GM21423 (cell line): ENCODE data around the gene MBP.

Experiments used
- ATAC-seq: cut with Tn5 transposase; IDR thresholded peaks from one replicate; pipeline ENCODE4 v1.9.1; 2021; ENCODE audit warnings: mild to moderate bottlenecking, moderate library complexity; ENCODE audit not compliant: unreplicated experiment

The MBP gene

GRCh38 chr18:77087393-77088141 is 45.0 kb downstream of the MBP start:
- no peak for ATAC-seq

DNA sequence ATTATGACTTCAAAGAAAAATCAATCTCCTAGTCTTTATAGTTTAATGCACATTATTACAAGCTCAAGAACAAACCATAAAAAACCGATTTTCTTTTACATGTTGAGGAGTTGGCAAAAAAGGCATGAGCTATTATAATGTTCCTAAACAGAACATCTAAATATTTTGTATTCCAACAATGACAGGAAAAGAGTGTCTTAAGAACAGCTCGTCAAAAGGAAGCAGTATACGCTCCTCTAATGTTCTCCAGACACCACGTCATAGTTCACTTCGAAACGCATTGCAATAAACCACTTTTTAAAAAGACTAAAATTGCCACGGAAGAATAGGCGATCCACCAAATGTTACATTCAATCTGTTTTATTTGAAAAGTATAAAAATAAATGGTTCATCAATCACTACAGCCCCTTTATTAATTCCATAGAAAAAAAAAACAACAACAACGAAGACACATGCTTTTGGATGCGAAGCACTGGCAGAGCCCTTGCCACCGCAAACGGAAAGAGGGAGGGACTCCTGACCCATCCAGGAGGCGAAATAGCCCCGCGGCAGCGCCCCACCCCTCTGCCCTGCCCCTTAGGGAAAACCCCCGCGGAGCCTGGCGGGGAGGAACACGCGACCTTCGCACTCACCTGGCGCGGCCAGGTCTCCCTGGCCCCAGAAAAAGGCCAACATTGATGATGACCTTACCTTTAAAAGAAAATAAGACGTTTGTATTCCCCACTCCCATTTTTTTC is 45.8 kb downstream of the MBP start:
- ATAC-seq: no peak

DNA sequence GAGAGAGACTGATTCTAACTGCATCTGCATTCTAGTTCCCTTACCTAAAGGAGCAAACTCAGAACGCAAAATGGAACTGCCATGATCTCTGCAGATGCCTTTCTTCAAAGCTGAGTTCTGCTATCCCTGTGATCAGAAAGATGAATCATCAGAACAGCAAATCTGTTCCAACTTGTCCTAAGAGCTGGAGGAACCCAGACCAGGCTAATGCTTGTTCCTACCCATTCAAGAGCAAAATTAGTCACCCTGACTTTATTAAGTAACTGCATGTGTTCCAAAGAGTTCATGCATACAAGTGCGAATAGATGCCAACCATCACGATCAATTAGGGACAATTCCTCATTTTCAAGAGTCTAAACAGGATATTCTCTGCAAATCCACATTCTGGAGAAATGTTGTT is 46.5 kb downstream of the MBP start:
- no peak for ATAC-seq

DNA sequence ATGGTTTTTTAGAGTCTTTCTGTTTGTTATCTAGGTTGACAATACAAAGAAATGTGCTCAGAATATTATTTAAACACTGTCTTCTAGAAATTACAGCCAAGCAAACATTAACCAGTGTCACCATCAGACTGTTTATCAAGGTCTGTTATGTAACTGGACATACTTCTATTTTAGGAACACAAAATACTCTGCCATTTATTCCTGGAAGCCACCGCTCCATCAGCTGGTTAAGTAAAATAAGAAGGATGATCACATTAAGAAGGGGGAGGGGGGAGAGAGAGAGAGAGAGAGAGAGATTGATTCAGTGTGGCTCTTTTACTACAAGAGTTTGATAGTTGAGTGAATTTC is 47.9 kb downstream of the MBP start:
- ATAC-seq: no peak

DNA sequence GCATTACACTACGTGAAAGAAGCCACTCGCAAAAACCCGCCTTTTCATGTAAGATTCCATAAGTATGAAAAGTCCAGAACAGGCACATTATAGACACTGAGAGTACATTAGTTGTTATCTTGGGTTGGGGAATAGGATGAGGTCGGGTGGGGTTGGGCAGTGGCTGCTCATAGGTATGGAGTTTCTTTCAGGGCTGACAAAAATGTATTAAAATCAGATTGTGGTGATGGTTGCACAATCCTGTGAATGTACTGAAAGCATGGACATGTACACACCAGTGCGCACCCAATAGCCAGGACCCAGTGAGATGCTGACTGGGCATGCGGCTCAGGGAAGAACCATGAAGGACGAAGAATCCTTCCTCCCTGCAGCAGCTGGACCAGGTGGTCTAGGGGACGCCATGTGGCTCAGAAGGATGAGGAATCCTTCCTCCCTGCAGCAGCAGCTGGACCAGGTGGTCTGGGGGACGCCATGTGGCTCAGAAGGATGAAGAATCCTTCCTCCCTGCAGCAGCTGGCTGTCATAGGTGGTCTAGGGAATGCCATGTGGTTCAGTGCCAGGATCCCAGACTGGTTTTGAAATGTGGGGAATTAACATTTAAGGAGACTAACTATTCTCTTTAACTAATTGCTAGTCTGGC is 50.1 kb downstream of the MBP start:
- no peak for ATAC-seq

GRCh38 chr18:77081390-77081778 is 51.2 kb downstream of the MBP start:
- ATAC-seq: no peak

- peak; percentile 87 for ATAC-seq
Measured at GRCh38 chr18:77079954-77080682, 52.5 kb downstream of the MBP start.

DNA sequence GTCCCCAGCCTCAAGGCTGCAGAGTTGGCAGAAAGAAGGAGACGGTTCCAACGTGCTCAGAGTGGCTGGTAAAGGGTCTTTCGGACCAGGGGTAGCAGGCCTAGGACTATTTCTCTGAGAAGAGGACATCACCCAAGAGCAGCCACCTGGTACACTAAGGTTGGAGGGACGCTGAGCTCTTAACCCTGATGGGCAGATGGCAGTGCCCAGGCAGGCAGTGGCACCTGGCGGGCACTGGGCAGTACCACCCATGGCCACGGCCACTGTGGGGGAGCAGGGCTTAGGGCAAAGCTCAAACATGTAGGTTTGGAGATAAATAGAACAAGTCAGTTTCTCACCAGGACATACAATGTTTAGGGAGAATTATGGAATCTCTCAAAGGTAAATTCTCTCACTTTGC is 53.5 kb downstream of the MBP start:
- no peak for ATAC-seq

DNA sequence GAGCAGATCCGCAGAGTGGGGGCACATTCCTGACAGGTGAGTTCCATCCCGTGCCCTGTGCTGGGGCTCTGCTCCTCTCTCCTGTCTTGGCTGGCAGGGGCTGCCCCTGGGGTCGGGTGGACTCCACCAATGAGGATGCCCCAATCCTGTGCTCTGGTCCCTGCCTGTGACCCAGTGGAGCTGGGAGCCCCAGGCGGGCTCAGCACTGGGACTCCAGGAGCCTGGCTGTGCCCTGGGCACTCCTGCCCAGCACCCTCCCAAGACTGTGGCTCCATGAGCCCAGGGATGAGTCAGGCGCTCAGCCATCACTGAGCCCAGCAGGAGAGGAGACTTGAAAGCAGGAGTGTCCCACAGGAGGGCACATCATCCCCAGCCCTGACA is 53.9 kb downstream of the MBP start:
- ATAC-seq: no peak

- no peak for ATAC-seq
Measured at GRCh38 chr18:77077941-77078689, 54.5 kb downstream of the MBP start.

DNA sequence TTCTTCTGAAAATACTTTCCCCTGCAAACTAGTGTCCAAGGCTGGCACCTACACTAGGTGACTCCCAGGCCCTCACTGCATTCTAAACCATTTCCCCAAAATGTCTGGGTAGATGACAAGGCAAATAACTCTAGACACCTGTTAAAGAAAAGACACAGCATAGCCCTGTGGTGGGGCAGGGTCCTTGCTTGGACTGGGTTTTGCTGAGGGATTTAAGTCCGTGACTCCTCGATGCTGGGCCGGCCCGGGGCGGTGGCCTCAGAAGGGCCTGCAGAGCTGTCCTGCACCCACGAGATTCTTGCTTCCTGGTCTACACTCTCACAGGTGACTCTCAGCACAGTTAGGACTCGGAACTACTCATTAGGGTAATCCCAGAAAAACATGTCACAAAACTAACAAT is 55.2 kb downstream of the MBP start:
- ATAC-seq: no peak

DNA sequence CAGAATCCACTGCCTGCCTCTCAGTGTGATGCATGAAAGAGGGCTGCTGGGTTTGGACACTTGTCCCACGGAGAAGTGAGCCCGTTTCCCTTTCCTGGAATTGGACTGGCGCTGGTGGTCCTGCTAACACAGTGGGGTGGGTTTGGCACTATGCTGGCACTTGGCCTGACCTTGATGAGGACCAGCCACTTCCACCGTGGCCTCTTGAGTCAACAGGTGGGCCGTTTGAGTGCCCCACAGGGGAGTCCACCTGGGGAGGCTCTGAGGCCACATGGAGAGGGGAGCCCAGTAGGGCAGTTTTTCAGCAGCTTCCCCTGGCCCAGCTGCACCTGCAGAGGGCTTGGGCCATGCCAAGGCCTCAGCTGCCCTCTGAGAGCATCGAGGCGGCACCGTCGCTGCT is 56.5 kb downstream of the MBP start:
- ATAC-seq: no peak

- ATAC-seq: no peak
Measured at GRCh38 chr18:77074431-77074830, 58.2 kb downstream of the MBP start.

DNA sequence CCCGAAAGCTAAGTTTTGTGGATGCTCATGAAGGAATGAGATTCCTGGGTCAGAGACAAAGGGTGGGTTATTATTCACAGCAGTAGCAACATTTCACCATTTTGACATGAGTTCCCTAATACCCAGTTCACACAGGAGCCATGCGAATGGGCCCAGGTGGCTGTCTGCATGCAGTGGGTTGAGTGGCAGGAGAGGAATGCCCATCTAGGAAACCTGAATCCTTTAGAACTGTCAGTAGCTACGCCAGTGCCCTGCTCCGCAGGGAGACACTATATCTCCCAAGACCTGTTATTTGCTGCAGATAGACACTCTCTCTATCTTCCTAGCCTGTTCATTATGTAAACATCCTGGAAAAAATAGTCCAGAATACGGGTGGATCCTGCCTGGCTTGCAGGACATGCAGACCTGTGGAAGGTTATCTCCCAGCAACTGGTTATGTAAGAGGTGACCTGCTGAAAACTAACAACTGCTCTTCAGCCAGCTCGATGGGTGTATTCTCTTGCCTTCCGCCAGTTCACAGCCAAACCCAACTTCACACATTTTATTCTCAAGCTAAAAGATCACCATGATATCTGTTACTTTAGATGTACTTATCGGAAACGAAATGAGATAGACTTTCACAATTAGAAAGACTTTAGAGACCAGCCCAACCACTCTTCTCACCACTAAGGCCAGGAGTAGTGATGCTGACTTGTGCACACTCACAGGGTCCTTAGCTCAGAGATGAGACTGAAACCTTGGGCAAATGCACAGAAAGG is 59.1 kb downstream of the MBP start:
- ATAC-seq: no peak

DNA sequence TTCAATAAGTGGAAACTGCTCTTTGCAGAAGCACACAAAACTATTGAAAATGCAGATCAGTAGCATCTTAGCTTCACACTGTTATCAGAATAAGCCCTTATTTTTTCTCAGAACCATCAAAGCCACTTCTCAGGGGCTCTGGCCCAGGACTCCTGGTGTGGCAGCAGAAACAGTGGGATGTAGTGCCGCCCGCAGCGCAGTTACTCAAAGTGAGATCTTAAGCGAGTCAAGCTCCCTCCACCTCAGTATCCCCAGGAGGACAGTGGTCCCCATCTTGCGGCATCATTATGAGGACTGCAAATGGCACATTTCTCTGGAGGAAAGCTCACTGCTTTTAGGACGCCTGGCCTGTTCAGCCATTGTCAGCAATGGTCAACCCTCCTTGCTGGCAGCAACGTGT is 60.0 kb downstream of the MBP start:
- ATAC-seq: no peak

DNA sequence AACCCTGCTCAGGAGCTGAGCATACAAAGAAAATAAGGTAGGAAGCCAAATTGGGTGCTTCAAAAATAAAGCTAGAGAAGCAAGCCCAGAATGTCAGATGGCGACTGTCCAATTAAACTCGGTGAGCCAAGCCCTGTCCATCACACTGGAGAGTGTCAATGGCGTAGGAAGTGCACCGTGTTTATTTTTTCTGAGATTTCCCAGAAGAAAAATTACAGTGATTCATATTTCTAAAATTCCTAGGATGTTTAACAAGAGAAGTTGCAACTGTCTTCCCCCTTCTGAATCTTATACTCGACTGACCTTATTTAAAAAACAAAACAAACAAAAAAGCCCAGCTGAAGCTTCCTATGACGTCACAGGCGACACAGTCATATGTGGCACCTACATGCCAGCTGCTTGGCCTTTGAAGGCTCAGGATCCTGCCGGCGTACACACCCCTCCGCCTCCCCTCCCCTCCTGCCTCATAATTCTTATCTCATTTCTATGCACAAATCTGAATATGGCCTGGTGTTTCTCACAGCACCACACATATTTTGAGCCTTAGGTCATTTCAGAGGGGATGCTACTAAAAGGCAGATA is 60.8 kb downstream of the MBP start:
- no peak for ATAC-seq

DNA sequence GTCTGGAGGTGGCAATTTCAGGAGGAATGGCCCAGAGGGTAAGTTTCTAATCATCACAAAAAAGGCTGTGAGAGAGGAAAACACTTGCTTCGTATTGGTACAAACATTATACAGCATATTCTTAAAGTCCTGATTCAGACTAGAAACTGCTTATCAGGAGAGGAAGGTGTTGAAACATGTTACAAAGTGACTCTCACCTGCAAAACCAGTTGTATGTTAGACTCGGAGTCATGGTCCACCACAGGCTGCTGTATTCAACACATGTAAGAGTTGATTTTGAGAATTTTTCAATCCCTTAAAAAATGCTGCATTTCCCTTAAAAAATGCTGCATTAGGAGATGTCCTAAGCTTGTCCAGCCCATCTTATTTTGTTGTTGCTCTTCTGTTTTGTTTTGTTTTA is 61.5 kb downstream of the MBP start:
- ATAC-seq: no peak

DNA sequence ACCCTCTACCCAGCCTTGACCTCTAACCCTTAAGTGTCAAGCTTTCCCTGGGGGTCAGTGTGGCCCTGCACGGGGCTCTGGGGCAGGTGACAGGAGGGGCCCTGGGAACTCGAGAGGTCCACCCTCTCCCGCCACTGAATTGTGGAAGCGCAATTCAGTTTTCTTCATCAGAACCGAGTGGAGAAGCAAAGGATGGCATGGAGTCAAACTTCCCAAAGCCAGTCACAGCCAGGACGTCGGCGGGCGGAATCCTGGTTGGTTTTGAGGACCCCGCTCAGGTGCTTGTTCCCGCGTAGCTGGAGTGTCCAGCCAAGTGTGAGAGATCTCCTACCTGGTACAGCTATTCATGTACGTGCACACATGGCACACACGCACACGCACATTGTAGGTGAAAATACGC is 62.0 kb downstream of the MBP start:
- no peak for ATAC-seq

DNA sequence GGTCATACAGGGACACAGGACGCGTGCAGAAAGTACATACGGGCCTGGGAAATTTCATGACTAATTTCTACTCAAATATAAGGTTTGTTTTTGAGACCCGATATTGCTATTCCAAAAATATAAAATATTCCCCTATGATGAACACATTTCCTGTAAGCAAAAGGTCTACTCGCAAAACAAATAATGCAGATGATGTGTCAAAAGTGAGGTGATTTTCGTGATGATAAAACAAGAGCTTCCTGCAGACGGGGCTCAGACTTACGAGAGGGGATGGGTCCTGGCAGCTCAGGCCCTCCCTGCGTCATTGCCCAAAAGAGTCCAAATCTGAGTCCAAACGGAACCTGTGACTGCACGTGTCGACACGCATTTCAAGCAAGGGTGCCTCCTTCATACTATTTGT is 62.7 kb downstream of the MBP start:
- ATAC-seq: no peak

- no peak for ATAC-seq
Measured at GRCh38 chr18:77069482-77069881, 63.1 kb downstream of the MBP start.
